ENCODE data around the gene CCDC69.
A peak's percentile ranks its signal among the peaks of the same experiment; 100 is the strongest.
"Not testable (repeated sequence)": the region's sequence is repeated elsewhere in the genome, so short reads cannot be mapped to it uniquely, and the experiment has no call there.

The CCDC69 gene

DNA sequence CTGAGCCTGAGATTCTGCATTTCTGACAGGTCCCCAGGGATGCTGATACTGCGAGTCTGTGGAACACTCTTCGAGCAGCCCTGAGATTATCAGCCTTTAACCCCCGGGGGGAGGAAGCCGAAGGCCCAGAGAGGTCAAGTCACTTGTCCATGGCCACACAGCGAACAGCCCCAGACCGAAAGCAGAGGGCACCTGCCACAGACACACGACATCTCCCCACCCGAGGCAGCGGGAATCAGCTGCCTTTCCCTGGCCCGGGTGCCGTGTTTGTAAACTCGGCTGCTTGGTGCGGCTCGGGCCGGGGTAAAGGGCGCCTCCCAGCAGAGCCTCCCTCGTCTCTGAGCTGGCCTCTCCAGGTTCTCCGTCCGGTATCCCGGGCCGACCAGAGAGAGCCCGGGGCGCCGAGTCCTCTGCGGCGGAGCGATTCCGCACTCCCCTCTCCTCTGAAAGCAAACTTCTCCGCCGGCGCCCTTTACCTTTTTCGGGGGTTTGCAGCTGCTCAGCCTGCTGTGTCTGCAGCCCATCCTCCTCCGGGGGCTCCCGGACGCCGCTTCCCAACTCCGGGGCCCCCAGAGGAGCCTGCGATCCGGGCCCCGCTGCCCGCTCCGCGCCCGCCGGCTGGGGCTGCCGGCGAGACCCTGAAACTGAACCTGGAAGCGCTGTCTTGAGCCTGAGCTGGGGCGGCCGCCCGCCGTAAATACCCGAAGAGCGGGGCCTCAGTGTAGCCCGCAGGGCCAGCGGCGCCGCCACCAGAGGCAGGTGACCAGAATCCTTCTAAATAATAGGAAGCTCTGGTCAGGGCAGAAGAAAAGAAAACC, at the start of gene CCDC69:
CCDC69 (minus strand) TSS at position 646 of the 818 bp plus-strand sequence; CDS start at position 524, 122 bp downstream.
- peak; percentile 15 to 63 for DNase-seq

- no peak for DNase-seq
These were observed 47.4 kb upstream of the CCDC69 start for GRCh38 chr5:151271336-151271735.

GRCh38 chr5:151270599-151270998, 46.7 kb upstream of the CCDC69 start:
- DNase-seq: no peak

DNA sequence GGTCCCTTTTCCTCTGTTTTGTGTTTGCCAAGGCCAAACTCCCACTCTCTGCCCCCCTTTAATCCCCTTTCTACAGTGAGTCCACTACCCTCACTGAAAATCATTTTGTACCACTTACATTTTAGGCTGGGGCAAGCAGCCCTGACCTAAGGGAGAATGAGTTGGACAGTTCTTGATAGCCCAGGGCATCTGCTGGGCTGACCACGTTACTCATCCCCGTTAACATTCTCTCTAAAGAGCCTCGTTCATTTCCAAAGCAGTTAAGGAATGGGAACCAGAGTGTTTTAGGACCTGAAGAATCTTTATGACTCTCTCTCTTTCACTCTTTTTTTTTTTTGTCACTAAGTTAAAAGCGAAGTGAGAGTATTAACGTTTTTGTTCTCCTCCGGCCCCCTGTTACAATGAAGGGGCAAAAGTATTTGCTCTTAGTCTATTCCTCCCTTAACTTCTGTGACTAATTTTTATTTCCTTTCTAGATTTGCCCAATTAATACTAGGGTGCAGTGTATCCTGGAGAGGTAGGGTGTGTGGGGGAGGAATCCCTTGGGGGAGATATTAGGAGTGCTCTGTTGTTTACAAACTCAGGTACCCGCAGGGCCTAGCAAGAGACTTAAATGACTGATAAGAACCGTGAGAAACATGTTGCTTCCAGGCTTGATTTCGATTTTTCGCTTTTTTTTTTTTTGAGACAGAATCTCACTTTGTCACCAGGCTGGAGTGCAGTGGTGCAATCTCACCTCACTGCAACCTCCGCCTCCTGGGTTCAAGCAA, 43.8 kb upstream of the CCDC69 start:
- no peak for DNase-seq

GRCh38 chr5:151264113-151264512, 40.2 kb upstream of the CCDC69 start:
- no peak for DNase-seq

- DNase-seq: no peak
These were observed 38.6 kb upstream of the CCDC69 start for GRCh38 chr5:151262532-151262931.

DNA sequence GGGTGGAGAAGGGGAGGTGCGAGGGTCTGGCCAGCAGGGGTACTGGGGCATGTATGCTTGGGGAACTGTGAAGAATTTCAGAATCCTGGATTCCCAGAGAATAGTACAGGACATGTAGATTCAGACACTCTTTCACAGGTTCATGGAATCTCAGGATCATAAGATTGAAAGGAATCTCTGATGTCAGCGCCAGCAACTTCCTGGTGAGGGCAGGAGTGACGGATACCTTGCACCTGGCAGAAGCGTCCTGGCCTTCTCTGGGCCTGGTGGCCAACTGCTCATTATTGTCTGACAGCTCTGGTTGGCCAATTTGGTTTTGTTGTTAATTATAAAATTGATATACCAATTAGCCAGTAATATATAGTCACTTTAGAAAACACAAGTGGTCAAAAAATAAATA, 36.0 kb upstream of the CCDC69 start:
- DNase-seq: no peak

DNA sequence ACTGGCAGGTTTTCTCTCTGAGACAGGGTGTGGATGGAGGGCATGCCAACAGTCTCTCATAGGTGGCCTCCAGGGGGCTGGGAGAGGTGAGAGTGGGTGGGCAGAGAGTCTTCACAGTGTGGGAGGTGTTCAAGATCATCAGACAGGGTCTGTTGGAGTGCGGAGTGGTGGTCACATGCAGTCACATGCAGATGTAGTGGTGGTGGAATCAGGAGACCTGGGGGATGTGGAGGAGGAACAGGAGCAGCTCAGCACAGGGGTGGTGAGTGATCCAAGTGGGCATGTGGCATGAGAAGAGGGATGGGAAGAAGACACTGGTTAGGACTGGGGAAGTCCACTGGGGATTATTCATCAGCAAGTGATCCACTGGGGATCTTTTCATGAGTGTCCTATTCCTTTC, 34.9 kb upstream of the CCDC69 start:
- DNase-seq: no peak

DNA sequence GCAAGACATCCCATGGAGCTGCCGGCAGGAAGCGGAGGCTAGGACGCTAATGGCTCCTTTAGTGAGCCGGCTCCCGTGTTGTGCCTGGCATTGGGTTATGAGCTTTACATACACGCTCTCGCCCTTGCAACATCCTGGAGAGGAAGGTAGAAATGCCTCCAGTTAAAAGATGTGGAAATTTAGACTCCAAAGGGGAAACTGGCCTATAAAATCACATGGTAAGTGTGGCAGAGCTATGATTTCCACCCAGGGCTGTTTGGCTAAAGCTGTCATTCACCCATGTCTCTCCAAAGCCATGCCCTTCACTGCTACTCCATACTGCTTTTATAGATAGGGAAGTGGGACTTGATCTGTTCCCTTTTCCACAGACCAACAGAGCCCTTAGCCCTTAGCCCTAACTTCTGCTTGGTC, 34.3 kb upstream of the CCDC69 start:
- DNase-seq: no peak

DNA sequence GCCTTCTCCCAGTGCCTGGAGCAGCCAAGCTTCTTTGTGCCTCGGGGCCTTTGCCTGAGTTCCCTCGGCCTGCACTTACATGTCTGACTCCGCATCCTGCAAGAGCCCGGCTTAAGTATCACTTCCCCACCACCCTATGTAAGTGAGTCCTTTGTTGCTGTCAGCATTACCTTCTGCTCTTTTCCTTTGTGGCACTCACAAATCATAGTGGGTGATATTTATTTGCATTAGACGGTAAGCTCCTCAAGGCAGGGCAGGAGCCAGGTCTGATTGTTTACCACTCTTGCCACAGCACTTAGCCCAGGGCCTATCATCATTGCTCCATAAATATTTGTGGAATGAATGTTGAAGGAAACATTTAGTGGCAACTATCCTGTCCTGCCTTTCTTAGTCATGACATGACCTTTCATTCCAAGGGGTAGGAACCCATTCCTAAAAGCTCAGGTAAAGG, 33.9 kb upstream of the CCDC69 start:
- no peak for DNase-seq

- DNase-seq: no peak
These were observed 31.9 kb upstream of the CCDC69 start for GRCh38 chr5:151255621-151256286.

GRCh38 chr5:151254990-151255389, 31.1 kb upstream of the CCDC69 start:
- DNase-seq: not testable (repeated sequence)

GRCh38 chr5:151254556-151254955, 30.7 kb upstream of the CCDC69 start:
- no peak for DNase-seq

DNA sequence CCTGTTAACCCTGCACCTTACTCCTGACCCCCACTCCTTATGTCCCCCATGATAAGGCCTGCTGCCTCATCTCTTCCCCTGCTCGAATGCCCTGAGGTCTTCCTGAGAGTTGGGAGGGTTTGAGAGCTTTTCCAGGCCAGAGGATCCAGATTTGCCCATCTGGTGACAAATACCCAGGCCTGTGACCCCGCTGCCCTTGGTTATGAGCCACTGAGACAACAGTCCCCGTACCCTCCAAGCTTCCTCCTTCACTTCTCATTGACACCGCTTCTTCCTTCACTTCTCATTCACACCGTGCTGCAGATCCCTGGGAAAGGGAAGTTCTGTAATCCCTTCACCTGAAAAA, 29.7 kb upstream of the CCDC69 start:
- DNase-seq: no peak

DNA sequence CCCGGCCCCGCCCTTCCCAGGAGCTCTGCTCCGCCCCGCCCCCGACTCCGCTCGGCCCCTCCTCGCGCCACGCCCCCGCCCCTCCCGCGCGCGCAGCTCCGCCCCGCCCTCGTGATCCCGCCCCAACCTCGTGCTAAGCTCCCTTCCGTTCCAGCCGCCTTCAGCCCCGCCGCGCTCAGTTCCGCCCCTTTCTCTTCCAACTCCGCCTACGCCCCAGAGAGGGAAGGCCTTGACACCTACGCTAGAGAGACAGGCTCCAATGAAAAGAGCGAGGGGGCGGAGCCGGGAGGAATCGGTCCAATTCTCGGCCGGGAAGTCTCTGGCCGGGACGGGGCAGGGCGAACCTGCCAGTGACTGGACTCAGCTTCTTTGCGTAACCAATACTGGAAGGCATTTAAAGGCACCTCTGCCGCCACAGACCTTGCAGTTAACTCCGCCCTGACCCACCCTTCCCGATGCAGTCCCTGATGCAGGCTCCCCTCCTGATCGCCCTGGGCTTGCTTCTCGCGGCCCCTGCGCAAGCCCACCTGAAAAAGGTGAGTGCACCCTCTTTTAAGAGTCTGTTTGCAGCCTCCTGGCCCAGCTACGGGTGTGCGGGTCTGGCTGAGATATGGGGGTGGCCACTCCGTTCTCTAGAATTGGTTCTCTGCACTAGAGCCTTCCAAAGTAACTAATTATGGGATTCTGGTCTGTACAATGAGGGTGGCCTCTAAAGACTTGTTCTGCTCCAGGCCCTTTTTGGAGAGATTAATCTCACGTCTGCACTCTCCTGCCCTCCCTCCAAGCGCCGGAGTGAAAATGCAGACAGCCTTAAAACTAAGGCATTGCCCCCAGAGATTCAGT, 29.1 kb upstream of the CCDC69 start, which contains the start of gene GM2A:
GM2A (plus strand) TSS at position 424 of the 843 bp plus-strand sequence; CDS start at position 456, 32 bp downstream.
- peak; percentile 98 for DNase-seq

- no peak for DNase-seq
These were observed 27.7 kb upstream of the CCDC69 start for GRCh38 chr5:151251621-151252020.

DNA sequence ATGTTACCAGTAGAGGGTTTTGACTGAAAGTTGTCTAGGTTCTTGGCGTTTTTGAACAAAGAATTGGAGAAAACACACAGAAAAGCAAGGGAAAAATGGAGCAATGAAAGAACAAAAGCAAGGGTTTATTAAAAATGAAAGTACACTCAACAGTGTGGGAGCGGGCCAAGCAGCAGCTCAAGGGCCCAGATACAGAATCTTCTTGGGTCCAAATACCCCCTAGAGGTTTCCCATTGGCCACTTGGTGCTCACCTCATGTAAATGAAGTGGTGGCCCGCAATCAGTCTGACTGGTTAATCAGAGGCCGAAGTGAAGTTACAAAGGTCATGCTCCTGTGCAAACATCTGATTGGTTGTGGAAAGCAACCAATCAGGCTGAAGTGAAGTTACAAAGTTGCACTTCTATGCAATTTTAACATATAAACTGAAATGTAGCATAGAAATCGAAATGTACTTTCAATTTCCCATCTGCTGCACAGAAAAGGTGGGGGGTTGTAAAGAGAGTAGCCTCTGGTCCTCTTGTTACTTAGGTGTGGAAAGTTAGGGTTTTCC, 27.2 kb upstream of the CCDC69 start:
- DNase-seq: no peak

DNA sequence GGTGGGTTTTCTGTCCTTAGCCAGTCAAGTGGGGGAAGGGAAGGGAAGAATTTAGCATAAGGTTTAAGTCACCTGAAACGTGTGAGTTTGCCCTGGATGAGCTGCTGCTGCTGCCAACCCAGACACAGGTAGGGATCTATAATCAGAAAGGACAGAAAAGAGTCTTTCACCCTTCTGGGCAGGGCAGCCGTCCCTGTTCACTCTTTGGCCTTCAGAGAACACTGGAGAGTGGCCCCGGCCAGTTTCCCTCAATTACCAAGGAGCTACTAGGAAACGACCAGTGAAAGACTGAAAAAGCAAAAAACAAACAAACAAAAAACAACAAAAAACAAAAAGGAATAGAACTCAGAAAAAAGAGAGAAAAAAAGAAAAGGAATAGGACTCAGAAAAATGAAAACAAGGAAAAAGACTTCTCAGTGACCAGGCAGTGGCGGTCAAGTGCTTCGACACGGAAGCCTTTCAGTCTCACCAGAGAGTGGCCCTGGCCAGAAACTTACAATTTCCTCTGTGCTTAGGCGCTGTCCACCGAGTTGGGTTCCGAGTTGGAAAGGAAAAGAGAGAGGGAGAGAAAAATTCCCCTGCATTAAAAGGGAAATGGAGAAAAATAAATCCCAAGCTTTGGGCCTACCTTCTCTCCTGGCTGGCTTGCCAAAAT, 26.6 kb upstream of the CCDC69 start:
- DNase-seq: no peak

DNA sequence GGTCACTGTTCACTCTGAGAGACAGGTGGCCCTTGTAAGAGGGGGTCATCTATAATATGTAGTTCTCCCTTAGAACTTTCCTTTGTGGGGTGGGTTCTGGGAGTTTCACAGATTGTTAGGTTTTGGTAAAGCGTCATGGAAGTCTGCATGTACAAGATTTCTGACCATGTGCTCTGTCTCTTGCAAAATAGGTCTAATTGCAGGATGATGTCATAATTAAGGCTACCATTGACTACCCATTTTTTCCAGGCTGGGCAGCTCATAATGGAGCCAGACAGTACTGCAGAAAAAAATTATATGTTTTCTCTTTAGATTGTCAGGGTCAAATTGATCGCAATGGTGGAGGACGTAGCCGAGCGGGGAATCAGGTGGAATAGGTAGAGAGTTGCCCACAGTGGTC, 25.4 kb upstream of the CCDC69 start:
- no peak for DNase-seq

GRCh38 chr5:151248651-151249050, 24.8 kb upstream of the CCDC69 start:
- DNase-seq: peak; percentile 86 to 91

GRCh38 chr5:151245680-151246219, 21.9 kb upstream of the CCDC69 start:
- no peak for DNase-seq

Measured in NCI-H524 (cell line).